ENCODE measurements around the gene BARX2.

Gene BARX2

DNA sequence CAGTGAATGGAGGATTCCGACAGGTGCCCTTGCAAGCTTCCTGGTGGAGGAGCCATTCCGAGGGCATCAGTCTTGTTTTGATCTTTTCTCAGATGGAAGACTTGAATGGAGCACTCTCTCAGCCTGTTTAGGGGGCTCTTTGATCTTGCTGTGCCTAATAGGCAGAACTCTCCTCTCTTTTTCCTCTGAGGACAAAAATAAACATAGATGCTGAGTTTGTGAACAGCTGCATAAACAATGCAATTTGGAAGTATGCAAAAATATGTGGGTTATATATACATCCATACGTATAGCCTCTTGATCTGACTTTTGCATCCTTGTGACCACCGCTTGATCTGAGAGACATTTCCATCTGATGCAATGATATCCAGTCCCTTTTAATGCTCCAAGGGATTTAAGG, 29.1 kb downstream of the BARX2 start:
- no peak for DNase-seq

DNA sequence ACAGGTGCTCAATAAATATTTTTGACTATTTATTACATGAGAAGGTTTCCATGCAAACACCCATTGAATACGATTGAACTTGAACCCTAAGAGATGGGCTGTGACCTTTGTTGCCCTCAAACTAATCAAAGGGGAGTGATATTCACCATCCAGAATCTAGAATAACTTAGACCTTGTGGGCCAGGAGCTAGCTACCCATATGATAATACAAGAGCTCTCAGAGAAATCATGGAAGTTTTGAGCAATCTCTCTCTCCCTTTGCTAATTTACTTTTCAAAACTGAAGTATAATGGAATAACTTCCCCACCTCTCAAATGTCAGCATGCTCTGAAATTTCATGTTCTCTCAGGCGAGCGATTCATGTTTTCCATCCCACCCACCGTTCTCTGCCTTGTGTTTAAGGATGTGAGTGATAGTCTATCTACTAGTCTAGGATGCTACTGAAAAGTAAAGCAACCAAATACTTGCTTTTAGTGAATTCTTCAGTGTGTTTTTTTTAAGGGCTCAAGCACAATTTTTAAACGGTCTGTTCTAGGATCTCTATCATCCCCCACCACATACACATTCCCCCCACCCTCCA, 33.3 kb downstream of the BARX2 start:
- DNase-seq, result no peak

DNA sequence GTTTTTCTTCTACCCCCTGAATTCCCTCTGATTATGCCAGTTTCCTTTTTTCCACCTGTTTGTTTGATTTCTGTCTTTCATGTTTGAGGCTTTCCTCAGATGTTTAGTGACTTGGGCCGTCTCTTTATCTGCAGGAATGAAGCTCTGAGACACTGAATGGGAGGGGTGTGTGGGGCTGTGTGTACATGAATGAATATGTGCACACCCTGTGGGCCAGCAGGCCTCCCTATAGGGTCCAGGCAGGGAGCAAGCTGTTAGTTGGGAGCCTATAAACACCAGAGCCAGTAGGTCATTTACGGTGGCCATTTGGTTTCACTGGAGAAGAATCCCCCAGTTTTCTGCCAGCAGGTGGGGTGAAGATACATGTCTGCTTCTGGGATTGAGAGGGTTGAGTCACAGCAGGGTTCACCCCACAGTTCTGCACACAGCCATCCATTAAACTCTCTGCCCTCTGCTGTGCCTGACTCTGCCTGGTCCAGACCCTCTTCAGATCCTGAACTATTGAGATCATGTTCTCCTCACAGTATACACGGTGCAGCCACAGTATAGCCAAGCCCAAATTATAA, 34.8 kb downstream of the BARX2 start:
- no peak for DNase-seq

- no peak for DNase-seq
These were observed 36.8 kb downstream of the BARX2 start for GRCh38 chr11:129412494-129412893.

- no peak for DNase-seq
These were observed 38.7 kb downstream of the BARX2 start for GRCh38 chr11:129414144-129414872.

DNA sequence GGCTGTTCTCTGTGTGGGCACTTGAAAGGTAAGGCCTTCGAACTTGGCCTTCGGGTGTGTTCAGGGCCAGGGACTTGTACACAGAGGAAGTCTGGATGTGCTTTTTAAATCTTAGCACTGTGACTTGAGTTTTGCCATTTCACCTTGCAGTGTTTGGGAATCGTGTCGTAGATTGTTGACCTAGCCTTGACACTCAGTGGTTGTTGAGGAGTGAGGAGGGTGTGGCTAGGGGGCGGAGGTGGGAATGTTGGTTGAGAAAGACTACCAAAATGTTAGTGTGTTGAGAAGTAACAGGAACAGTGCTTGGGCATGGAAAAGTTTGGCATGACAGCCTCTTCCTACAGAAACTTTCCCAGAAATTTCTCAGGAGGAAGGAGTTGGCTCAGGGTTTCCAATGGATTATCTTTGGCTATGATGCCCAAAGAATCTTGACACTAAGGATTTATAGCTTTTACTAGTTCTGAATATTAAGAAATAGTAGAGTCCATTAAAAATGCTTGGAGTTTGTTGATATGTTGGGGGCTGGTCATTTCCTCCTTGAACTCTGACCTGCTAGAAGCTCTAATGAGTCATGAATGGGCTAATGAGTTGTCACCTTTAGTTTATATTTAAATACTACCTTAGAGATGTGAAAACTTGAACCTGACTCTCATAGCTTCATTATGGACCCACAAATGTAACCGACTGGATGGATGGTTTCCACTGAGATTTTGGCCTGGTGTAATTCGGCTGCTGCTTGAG, 40.6 kb downstream of the BARX2 start:
- DNase-seq, result no peak

- DNase-seq, result no peak
These were observed 41.8 kb downstream of the BARX2 start for GRCh38 chr11:129417458-129417857.

- no peak for DNase-seq
These were observed 42.4 kb downstream of the BARX2 start for GRCh38 chr11:129418039-129418438.

DNA sequence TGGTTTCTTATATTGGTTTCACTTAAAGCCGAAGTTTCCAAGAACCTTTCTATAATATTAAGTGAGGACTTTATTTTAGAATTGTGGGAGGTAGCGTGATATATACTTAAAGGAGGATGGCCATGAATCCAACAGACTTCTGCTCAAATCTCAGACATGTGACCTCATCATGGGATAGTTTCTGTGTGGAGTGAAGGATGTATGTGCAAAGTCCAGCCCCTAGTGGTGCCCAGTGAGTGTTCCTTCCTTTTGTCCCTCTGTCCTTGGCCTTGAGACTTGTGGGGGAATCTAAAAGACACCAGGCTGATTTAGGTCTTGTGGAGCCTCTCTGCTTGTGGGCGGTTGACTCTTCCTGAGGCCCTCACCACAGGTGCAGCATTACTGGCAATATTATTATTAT, 43.7 kb downstream of the BARX2 start:
- DNase-seq, result no peak

- no peak for DNase-seq
These were observed 47.8 kb downstream of the BARX2 start for GRCh38 chr11:129423426-129423825.

- DNase-seq, result no peak
These were observed 49.6 kb downstream of the BARX2 start for GRCh38 chr11:129425214-129425613.

- no peak for DNase-seq
These were observed 50.4 kb downstream of the BARX2 start for GRCh38 chr11:129426038-129426437.

GRCh38 chr11:129426776-129427175, 51.1 kb downstream of the BARX2 start:
- DNase-seq, result no peak

- DNase-seq, result no peak
These were observed 51.7 kb downstream of the BARX2 start for GRCh38 chr11:129427376-129427775.

GRCh38 chr11:129427816-129428406, 52.3 kb downstream of the BARX2 start:
- DNase-seq, result no peak

- DNase-seq, result no peak
These were observed 52.9 kb downstream of the BARX2 start for GRCh38 chr11:129428557-129428956.

GRCh38 chr11:129434641-129435498, 59.2 kb downstream of the BARX2 start:
- no peak for DNase-seq

DNA sequence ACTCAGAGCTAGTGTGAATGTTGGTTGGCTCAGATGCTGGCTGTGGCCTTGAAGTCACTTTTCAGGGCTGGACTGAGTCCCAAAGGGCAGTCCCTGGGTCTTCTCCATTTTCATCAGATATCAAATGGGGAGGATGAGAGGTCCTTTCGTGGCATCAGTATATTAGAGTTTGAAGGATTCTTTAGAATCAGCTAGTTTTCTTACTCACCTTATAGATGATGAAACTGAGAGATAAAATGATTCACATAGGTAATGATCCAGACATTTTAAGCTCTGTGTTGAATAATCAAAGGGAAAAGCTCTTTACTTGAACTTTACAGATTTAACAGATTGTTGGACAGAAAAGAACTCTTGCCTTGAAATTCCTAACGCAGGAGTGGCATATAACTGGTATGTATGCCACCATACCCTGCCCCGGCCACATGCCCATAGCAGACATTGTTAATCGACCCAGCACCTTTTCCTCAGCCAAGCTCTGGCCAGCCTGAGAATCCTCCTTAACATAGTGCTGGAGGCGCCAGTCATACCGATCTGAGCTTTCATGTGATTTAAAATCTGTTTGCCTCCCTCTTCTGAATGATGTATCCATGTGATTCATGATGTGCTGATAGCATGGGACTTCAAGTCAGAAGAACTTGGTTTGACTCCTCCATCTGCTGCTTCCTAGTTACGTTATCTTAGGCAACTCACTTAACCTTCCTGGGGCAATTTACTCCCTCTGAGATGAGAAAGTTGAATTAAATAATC, 60.0 kb downstream of the BARX2 start:
- no peak for DNase-seq

- DNase-seq, result no peak
These were observed 60.9 kb downstream of the BARX2 start for GRCh38 chr11:129436573-129436972.

DNA sequence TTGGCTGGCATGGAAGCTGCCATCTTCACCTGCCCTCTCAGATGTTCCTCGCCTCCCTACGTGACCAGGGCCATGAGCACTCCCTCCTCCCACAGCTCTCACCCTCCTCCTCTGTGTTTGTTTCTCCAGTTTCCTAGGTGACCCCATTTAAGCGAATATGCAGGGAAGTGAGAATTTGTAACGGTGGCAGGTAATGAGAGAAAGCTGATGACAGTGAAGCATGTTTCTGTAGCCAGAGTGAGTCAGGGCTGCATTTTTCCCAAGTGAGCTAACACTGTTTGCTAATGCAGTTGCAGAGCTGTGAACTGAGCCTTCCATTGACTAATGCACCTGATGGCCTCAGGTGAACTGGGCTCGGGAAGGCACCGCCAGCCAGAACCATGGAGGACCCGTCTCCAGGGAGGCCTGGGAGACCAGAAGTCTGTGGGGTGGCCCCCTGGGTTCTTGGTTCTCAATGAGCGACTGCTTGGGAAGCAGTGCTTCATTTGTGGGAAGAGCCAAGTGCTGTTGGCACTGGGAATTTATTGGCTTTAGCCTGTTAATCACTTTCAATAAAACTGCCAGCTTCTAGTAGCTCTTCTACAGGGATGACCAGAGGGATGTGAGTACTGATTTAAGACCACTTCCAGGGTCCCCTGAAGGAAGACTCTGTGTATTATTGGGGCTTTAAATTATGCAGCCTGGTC, 64.5 kb downstream of the BARX2 start:
- DNase-seq, result no peak

GRCh38 chr11:129442171-129442570, 66.5 kb downstream of the BARX2 start:
- DNase-seq, result no peak

Measured in CD4-positive, alpha-beta T cell treated with Interleukin-17A for 1 hour (primary cell).